Activated CD8-positive, alpha-beta T cell treated with anti-CD3 and anti-CD28 coated beads for 36 hours (primary cell): ENCODE results near the gene PRKD3. TPM values are rescaled to one million over a fixed set of nuclear protein-coding genes. Genes with fewer than 3 reads are reported as not detected.

Experiments
- ATAC-seq: fragments of 200-7000 bp; cut with Tn5 transposase; one replicate; pipeline ENCODE4 v1.10.0; 2021; ENCODE audit warnings: mild to moderate bottlenecking, moderate library complexity
- CTCF ChIA-PET: fragments of 350-600 bp; sonication (Branson Sonifier 250); formaldehyde crosslinking; loops from one replicate; lab custom pipeline; 2021; ENCODE audit warnings: antibody characterized with exemption; lab: Charles Lee
- POLR2A ChIA-PET: fragments of 350-600 bp; sonication (Branson Sonifier 250); formaldehyde crosslinking; loops from one replicate; lab custom pipeline; 2021; ENCODE audit warnings: antibody characterized with exemption; lab: Charles Lee
- DNase-seq: peaks from one replicate; pipeline ENCODE4 v3.0.0-alpha.2; 2020
- H3K27ac Mint-ChIP-seq: one replicate; pipeline ENCODE4 v1.8.0; 2021; ENCODE audit warnings: mild to moderate bottlenecking, mixed read lengths
- H3K27me3 Mint-ChIP-seq: one replicate; pipeline ENCODE4 v1.8.0; 2021; ENCODE audit warnings: mixed read lengths
- H3K36me3 Mint-ChIP-seq: one replicate; pipeline ENCODE4 v1.8.0; 2021; ENCODE audit warnings: low read depth, mixed read lengths
- H3K4me1 Mint-ChIP-seq: one replicate; pipeline ENCODE4 v1.8.0; 2021; ENCODE audit warnings: low read depth, mixed read lengths
- H3K4me3 Mint-ChIP-seq: one replicate; pipeline ENCODE4 v1.8.0; 2021; ENCODE audit warnings: mild to moderate bottlenecking, moderate library complexity, mixed read lengths
- H3K9me3 Mint-ChIP-seq: one replicate; pipeline ENCODE4 v1.8.0; 2021; ENCODE audit warnings: mixed read lengths
- intact Hi-C: fragments of 100-400 bp; cut with micrococcal nuclease; formaldehyde crosslinking; loops from one replicate; pipeline ENCODE4 v1.10.0; 2022
- total RNA-seq, 2 experiments: library from RNA; stranded (reverse); gene quantifications; one replicate each; pipeline ENCODE4 v1.2.3, GENCODE V29; 2021
- TF ChIP-seq, protein P1 (sequence below): fragments of 200-600 bp; IDR thresholded peaks from one replicate; pipeline ENCODE4 v1.8.0; 2022; ENCODE audit warnings: antibody characterized with exemption, mild to moderate bottlenecking

The PRKD3 gene
- total RNA-seq, 2 experiments from 2014 or later, result 23.8 to 25.6 TPM

DNA sequence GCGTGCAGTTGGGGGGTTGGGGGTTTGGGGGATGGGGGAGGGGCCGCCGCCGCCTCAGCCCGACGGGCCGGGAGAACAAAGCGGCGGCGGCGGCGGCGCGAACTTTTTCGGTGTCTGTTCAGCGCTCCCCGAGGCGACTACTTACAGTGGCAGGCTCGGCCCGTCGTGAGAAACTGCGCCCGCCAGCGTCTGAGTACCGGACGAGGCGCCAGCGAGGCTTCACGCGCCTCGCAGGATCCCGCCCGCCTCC, 172 bp downstream of the PRKD3 start:
- Mint-ChIP-seq H3K36me3 (peaks cover 14% of the 10 kb centered on the region), H3K4me1 (peaks cover 34% of the 10 kb centered on the region), H3K27ac (no peak overlapping the region), H3K27me3 (peaks cover 11% of the 10 kb centered on the region), H3K4me3 (peak overlapping the region; percentile 93), H3K9me3 (no peaks in the 10 kb centered on the region)
- DNase-seq (peak; percentile 79), ATAC-seq (no peak)
- ChIA-PET POLR2A (interaction anchor here (0.8 to 1.7 kb wide), 10 partner anchors 12 to 168 kb away, joined by 3 to 6 read pairs (median 3); no protein-coding TSS in a partner anchor), CTCF (interaction anchor here (1.2 to 1.3 kb wide), 2 partner anchors 49 to 553 kb away, joined by 3 to 5 read pairs; no protein-coding TSS in a partner anchor)
- TF ChIP-seq, protein P1, sequence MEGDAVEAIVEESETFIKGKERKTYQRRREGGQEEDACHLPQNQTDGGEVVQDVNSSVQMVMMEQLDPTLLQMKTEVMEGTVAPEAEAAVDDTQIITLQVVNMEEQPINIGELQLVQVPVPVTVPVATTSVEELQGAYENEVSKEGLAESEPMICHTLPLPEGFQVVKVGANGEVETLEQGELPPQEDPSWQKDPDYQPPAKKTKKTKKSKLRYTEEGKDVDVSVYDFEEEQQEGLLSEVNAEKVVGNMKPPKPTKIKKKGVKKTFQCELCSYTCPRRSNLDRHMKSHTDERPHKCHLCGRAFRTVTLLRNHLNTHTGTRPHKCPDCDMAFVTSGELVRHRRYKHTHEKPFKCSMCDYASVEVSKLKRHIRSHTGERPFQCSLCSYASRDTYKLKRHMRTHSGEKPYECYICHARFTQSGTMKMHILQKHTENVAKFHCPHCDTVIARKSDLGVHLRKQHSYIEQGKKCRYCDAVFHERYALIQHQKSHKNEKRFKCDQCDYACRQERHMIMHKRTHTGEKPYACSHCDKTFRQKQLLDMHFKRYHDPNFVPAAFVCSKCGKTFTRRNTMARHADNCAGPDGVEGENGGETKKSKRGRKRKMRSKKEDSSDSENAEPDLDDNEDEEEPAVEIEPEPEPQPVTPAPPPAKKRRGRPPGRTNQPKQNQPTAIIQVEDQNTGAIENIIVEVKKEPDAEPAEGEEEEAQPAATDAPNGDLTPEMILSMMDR, result no peak
- intact Hi-C loops, result loop anchor here (5.0 kb wide), 1 partner anchor 68 kb away; no protein-coding TSS in a partner anchor

DNA sequence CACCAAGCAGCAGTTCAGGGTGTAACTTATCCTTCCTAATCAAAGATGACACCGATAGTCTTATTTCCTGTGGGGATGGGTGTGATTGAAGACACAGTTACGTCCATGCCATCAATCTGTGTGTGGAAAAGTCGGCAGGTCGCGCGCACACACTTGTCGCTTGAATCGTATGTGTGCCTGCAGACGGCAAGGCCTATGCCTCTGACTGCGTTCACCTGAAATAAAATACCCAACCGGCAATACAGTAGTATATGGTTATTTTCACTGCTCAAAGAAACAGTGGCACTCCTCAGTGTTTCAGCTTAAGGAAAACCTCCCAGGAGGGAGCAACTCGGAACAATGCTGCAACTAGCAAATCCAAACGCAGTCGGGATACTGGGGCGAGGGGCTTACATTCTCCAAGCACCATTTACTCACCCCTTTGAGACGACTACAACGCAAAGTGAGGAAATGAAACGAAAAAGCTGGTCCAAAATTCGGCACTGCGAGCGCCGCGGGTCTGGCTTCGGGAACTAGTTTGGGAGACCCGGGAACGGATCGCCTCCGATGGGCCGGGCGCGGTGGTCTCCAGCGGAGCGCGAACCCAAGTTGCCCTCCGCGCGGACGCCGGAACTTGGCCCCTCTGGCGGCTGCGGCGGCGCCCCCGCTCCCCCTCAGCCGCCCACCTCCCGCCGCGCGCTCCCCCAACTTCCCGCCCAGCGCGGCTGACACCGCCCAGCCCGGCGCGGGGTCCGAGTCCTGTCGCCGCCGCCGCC, 675 bp downstream of the PRKD3 start:
- TF ChIP-seq, protein P1, result no peak
- ATAC-seq, result peak; percentile 34
- CTCF ChIA-PET, result interaction anchor here (0.6 to 1.6 kb wide), 4 partner anchors 49 to 553 kb away, joined by 3 to 7 read pairs (median 4); no protein-coding TSS in a partner anchor
- Mint-ChIP-seq H3K9me3 (no peaks in the 10 kb centered on the region), H3K27me3 (peaks cover 11% of the 10 kb centered on the region), H3K27ac (peak overlapping the region; percentile 94), H3K4me3 (peak overlapping the region; percentile 93), H3K4me1 (peaks cover 37% of the 10 kb centered on the region), H3K36me3 (peaks cover 14% of the 10 kb centered on the region)
- peak; percentile 66 for DNase-seq
- intact Hi-C loops, result loop anchor here (5.0 kb wide), 1 partner anchor 68 kb away; no protein-coding TSS in a partner anchor
- POLR2A ChIA-PET, result interaction anchor here (0.8 to 1.7 kb wide), 10 partner anchors 12 to 168 kb away, joined by 3 to 6 read pairs (median 3); no protein-coding TSS in a partner anchor

DNA sequence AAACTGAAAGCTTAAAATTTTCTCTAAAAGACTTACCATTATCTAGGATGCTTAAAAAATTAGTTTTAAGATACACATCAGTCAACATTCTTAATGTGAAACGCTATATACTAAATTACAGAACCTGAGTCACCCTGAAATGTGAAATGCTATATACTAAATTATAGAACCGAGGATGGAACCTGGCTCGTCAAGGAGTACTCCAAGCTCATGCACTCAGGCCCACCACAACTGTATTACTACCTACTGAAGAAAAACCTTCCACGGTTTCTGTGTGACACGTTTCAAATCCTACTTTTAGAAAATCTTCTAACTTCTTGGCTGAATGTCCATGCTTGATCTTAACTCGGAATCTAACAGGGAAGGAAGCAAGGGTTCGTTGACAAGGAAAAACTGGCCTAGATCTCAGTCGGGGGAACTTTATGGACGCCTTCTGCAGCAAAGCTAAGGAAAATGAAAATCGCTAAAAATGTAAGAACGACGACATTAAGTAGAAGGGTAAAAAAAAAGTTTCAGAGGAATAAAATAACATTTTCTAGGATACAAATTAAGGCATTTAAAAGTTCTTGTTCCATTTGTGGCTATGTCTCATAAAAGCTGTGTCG, 1.4 kb downstream of the PRKD3 start:
- Mint-ChIP-seq H3K27me3 (peaks cover 11% of the 10 kb centered on the region), H3K4me3 (peak overlapping the region; percentile 93), H3K9me3 (no peaks in the 10 kb centered on the region), H3K36me3 (peaks cover 14% of the 10 kb centered on the region), H3K27ac (peak overlapping the region; percentile 94), H3K4me1 (peaks cover 43% of the 10 kb centered on the region)
- ChIA-PET POLR2A (interaction anchor here (0.6 to 1.4 kb wide), 7 partner anchors 21 to 242 kb away, joined by 3 to 4 read pairs (median 3); no protein-coding TSS in a partner anchor), CTCF (interaction anchor here (0.6 to 1.6 kb wide), 4 partner anchors 50 to 91 kb away, joined by 3 to 7 read pairs (median 4); no protein-coding TSS in a partner anchor)
- no peak for DNase-seq
- ATAC-seq, result no peak
- TF ChIP-seq, protein P1, result no peak
- intact Hi-C loops, result loop anchor here (5.0 kb wide), 1 partner anchor 69 kb away; no protein-coding TSS in a partner anchor

DNA sequence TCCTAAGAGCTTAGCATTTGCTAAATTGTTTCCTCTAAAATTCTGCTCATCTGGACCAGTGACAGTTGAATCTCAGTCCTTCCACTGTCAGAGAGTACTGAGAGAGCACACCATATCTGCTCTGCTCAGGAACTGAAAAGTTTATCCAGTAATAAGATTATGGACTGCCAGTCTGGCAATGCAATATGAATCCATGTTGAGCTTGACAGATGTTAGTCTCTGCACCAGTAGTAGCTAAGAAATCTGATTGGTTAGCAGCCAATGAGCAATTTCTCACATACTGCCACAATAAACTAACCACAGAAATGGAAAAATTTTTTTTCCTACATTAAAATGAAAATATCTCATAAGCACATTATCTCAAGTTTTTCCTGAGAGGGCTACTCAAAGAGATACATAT, 2.3 kb downstream of the PRKD3 start:
- DNase-seq, result no peak
- intact Hi-C loops, result loop anchor here (5.0 kb wide), 1 partner anchor 70 kb away; no protein-coding TSS in a partner anchor
- Mint-ChIP-seq H3K4me3 (peak overlapping the region; percentile 93), H3K9me3 (no peaks in the 10 kb centered on the region), H3K27me3 (peaks cover 8% of the 10 kb centered on the region), H3K36me3 (peaks cover 18% of the 10 kb centered on the region), H3K27ac (peak overlapping the region; percentile 61), H3K4me1 (peaks cover 52% of the 10 kb centered on the region)
- TF ChIP-seq, protein P1, result no peak
- ChIA-PET POLR2A (interaction anchor here (0.6 to 1.1 kb wide), 2 partner anchors 243 to 549 kb away, joined by 3 read pairs; no protein-coding TSS in a partner anchor), CTCF (interaction anchor here (0.6 to 1.6 kb wide), 5 partner anchors 19 to 103 kb away, joined by 3 to 7 read pairs (median 3); no protein-coding TSS in a partner anchor)
- ATAC-seq, result peak; percentile 26
